Left lung (tissue), 10 donors: ENCODE data around the gene RREB1. TPM values are rescaled to one million over a fixed set of nuclear protein-coding genes. Genes with fewer than 3 reads are reported as not detected.

Source experiments
- ATAC-seq: fragments of 200-7000 bp; cut with Tn5 transposase; one replicate; pipeline ENCODE4 v1.9.1; 2020; ENCODE audit warnings: moderate library complexity
- DNase-seq, 4 donors: peaks; one replicate each; pipeline ENCODE4 v3.0.0-alpha.2; 2013 to 2020
- H3K27ac ChIP-seq, 2 donors: fragments of 200-600 bp; sonication (generic) in 1 of 2; one replicate each; pipeline versions ENCODE4 v1.5.0 to v1.8.0; 2020 to 2021
- H3K27me3 ChIP-seq, 2 donors: fragments of 200-600 bp; sonication (generic) in 1 of 2; one replicate each; pipeline versions ENCODE4 v1.5.0 to v1.8.0; 2020 to 2021
- H3K36me3 ChIP-seq, 2 donors: fragments of 200-600 bp; sonication (generic) in 1 of 2; one replicate each; pipeline versions ENCODE4 v1.5.0 to v1.8.0; 2020 to 2021
- H3K4me1 ChIP-seq, 2 donors: fragments of 200-600 bp; one replicate each; pipeline ENCODE4 v1.8.0; 2021
- H3K4me3 ChIP-seq, 2 donors: fragments of 200-600 bp; sonication (generic) in 1 of 2; one replicate each; pipeline versions ENCODE4 v1.5.0 to v1.8.0; 2020 to 2021; ENCODE audit warnings: mild to moderate bottlenecking in 1 of 2
- H3K9me3 ChIP-seq, 2 donors: fragments of 200-600 bp; sonication (generic) in 1 of 2; one replicate each; pipeline versions ENCODE4 v1.5.0 to v1.8.0; 2020 to 2021
- intact Hi-C, 2 donors: fragments of 100-400 bp; cut with DNase I; formaldehyde crosslinking; loops; one replicate each; pipeline versions ENCODE4 v1.11.2 to v1.14.2; 2022
- polyA plus RNA-seq, 6 donors: library from polyadenylated mRNA; unstranded; fragments of 120-200 nt; gene quantifications; one replicate each; pipeline ENCODE4 v1.2.1, GENCODE V29; 2013; ENCODE audit not compliant: insufficient read length in 6 of 6
- total RNA-seq, 2 donors: library from RNA; stranded (reverse); fragmentation: NEBNext Ultra II Directional; extraction: Animal tissue kit (Norgen Biotek cat#: 25700); gene quantifications; one replicate each; pipeline ENCODE4 v1.2.1, GENCODE V29; 2021
- TF ChIP-seq, protein P1 (sequence below), 2 donors: fragments of 200-600 bp; sonication (generic) in 1 of 2; IDR thresholded peaks; one replicate each; pipeline versions ENCODE4 v1.5.0 to v1.8.0; 2021; ENCODE audit warnings: antibody characterized with exemption in 2 of 2
- donor health status: DM: no; HTN: yes; CAD: no.
- donor health status: DM: no; HTN: no; CAD: no.

RREB1 gene
- total and polyA plus RNA-seq, 8 donors = 24.1 to 54.0 (median 27.6) TPM

DNA sequence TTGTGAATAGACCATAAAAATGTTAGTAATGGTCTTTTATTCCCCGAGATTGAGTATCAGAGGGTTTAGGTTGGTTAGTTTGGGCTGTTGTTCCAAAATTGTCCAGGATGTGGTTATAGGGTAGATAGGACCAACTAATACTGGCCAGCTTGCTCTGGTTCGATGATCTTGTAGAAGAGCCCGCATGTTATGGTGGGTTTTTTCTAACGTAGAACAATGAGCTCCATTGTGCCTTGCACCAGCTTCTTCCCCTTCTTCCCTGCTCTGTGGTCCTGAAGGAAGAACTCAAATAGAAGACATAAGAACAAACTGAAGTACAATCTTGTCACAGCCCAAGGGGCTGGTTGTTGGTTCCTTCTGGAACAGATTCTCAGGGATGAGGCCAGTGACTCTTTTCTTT is 70.5 kb downstream of the RREB1 start:
- Histone ChIP-seq H3K4me1 (peaks cover 3 to 23% of the 10 kb centered on the region in 2 donors), H3K4me3 (no peak overlapping the region), H3K9me3 (no peaks in the 10 kb centered on the region), H3K36me3 (peaks cover 3 to 65% of the 10 kb centered on the region in 2 donors), H3K27ac (peak overlapping the region in 1 of 2 donors; percentile 49), H3K27me3 (no peaks in the 10 kb centered on the region)
- ATAC-seq = no peak
- no peak for DNase-seq
- intact Hi-C loops = no loop called here
- TF ChIP-seq, protein P1, sequence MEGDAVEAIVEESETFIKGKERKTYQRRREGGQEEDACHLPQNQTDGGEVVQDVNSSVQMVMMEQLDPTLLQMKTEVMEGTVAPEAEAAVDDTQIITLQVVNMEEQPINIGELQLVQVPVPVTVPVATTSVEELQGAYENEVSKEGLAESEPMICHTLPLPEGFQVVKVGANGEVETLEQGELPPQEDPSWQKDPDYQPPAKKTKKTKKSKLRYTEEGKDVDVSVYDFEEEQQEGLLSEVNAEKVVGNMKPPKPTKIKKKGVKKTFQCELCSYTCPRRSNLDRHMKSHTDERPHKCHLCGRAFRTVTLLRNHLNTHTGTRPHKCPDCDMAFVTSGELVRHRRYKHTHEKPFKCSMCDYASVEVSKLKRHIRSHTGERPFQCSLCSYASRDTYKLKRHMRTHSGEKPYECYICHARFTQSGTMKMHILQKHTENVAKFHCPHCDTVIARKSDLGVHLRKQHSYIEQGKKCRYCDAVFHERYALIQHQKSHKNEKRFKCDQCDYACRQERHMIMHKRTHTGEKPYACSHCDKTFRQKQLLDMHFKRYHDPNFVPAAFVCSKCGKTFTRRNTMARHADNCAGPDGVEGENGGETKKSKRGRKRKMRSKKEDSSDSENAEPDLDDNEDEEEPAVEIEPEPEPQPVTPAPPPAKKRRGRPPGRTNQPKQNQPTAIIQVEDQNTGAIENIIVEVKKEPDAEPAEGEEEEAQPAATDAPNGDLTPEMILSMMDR (IDR thresholded peaks at IDR 0.05) = no peak

GRCh38 chr6:7180751-7181150 is 73.0 kb downstream of the RREB1 start:
- intact Hi-C loops = no loop called here
- Histone ChIP-seq H3K4me1 (peaks cover 2 to 18% of the 10 kb centered on the region in 2 donors), H3K27ac (no peak overlapping the region), H3K27me3 (no peaks in the 10 kb centered on the region), H3K4me3 (no peak overlapping the region), H3K36me3 (peaks cover 3 to 88% of the 10 kb centered on the region in 2 donors), H3K9me3 (no peaks in the 10 kb centered on the region)
- TF ChIP-seq, protein P1 (IDR thresholded peaks at IDR 0.05) = no peak
- ATAC-seq (no peak), DNase-seq (no peak)

- TF ChIP-seq, protein P1 (IDR thresholded peaks at IDR 0.05) = no peak
- Histone ChIP-seq H3K9me3 (no peaks in the 10 kb centered on the region), H3K4me1 (peaks cover 0 to 5% of the 10 kb centered on the region in 2 donors), H3K27me3 (no peaks in the 10 kb centered on the region), H3K4me3 (no peak overlapping the region), H3K36me3 (peaks cover 3 to 95% of the 10 kb centered on the region in 2 donors), H3K27ac (no peak overlapping the region)
- no peak for ATAC-seq
- intact Hi-C loops = no loop called here
- no peak for DNase-seq
Observed at GRCh38 chr6:7183707-7184106, 75.9 kb downstream of the RREB1 start.

- Histone ChIP-seq H3K4me1 (peaks cover 0 to 2% of the 10 kb centered on the region in 2 donors), H3K27me3 (no peaks in the 10 kb centered on the region), H3K27ac (no peak overlapping the region), H3K9me3 (no peaks in the 10 kb centered on the region), H3K4me3 (no peak overlapping the region), H3K36me3 (peaks cover 3 to 99% of the 10 kb centered on the region in 2 donors)
- ATAC-seq (no peak), DNase-seq (no peak)
- TF ChIP-seq, protein P1 (IDR thresholded peaks at IDR 0.05) = no peak
- intact Hi-C loops = no loop called here
Observed at GRCh38 chr6:7184502-7184901, 76.7 kb downstream of the RREB1 start.

GRCh38 chr6:7185561-7185960 is 77.8 kb downstream of the RREB1 start:
- Histone ChIP-seq H3K27me3 (no peaks in the 10 kb centered on the region), H3K27ac (no peak overlapping the region), H3K4me3 (no peak overlapping the region), H3K9me3 (no peaks in the 10 kb centered on the region), H3K36me3 (peaks cover 3 to 99% of the 10 kb centered on the region in 2 donors), H3K4me1 (peaks cover 0 to 3% of the 10 kb centered on the region in 2 donors)
- TF ChIP-seq, protein P1 (IDR thresholded peaks at IDR 0.05) = no peak
- intact Hi-C loops = no loop called here
- ATAC-seq = no peak
- DNase-seq = no peak
